ENCODE measurements around the gene TNS4.

DNA sequence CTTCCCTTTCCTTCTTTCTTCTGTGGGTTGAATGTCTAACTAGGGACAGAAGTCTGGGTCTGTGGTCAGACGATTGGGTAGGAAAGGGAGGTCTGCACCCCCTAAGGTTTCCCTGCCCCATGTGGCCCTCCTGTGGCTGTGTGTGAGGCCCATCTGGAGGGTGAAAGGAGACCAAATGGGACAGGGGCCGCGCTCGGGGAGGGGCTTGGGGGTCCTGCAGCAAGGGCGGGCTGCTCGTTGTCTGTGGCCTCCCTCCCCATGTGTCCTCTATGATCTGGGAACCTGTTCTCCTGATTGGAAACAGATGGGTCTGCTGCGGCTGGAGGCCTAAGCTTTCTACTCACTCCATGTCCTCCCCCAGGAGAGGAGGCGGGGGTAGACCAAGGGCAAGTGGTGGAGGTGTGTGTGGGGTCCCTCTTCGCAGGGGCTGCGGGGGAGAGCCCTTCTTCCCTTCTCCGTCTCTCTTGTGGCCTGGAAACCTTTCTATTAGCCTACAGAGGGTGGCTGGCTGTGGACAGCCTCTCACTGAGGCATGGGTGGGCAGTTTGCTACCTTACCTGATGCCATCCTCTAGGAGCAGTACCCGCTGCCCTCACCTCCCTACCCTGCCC, 39.6 kb downstream of the TNS4 start:
- TF ChIP-seq, protein P1, sequence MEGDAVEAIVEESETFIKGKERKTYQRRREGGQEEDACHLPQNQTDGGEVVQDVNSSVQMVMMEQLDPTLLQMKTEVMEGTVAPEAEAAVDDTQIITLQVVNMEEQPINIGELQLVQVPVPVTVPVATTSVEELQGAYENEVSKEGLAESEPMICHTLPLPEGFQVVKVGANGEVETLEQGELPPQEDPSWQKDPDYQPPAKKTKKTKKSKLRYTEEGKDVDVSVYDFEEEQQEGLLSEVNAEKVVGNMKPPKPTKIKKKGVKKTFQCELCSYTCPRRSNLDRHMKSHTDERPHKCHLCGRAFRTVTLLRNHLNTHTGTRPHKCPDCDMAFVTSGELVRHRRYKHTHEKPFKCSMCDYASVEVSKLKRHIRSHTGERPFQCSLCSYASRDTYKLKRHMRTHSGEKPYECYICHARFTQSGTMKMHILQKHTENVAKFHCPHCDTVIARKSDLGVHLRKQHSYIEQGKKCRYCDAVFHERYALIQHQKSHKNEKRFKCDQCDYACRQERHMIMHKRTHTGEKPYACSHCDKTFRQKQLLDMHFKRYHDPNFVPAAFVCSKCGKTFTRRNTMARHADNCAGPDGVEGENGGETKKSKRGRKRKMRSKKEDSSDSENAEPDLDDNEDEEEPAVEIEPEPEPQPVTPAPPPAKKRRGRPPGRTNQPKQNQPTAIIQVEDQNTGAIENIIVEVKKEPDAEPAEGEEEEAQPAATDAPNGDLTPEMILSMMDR (IDR thresholded peaks at IDR 0.05; ENCODE audit: insufficient read depth, low read depth, low read length), result no peak
- TF ChIP-seq EZH2 (IDR thresholded peaks at IDR 0.05; ENCODE audit: insufficient read depth, low read length), result no peak

Measured in astrocyte (in vitro differentiated cells and primary cell).